ELF-1 (cell line): Measurements from ENCODE around the gene TAF6.
A peak's percentile ranks its signal among the peaks of the same experiment; 100 is the strongest.
"Not testable (repeated sequence)": the region's sequence is repeated elsewhere in the genome, so short reads cannot be mapped to it uniquely, and the experiment has no call there.

Experiments used
- DNase-seq: peaks from one replicate; pipeline ENCODE4 v3.0.0-alpha.2; 2016; ENCODE audit warnings: low read depth, low spot score

TAF6 gene

DNA sequence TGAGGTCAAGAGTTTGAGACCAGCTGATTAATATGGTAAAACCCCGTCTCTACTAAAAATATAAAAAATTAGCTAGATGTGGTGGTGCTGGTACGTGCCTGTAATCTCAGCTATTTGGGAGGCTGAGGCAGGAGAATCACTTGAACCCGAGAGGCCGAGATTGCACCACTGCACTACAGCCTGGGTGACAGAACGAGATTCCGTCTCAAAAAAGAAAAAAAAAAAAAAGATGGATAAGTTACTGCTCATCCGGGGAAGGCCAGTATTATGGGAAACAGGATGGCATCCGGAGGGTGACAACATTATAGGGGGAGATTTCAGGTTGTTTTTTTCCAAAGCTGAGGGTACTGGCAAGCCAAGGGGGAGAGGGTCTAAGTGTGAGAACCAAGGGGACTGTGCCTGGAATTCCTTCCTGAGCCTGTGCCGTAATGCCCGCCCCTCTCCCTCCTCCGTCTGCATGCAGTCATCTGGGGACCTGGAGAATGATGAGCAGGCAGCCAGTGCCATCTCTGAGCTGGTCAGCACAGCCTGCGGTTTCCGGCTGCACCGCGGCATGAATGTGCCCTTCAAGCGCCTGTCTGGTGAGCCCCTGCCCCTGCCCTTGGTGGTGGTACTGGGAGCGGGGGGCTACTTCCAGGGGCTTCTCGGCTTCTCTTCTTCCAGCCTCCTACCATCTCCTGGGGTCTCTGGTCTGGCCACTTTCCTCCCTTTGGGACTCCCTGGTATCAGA is 33.9 kb upstream of the TAF6 start:
- no peak for DNase-seq

DNA sequence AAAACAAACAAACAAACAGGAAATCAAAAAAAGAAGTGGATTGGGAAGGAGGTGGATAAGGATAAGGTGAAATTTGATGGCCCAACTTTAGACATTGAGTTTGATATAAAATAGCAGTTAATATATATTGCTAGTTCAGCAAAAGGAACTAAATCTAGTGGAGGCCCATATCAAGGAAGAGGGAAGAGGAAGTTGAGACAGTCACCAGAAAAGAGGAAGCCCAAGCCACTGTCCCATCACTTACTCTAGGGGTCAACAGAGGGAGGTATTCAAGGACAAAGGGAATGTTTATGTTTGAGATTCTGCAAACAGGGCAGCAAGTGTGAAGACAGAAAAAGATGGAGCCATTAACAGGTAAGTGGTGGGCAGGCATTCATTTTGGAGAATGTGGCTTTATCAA is 33.2 kb upstream of the TAF6 start:
- DNase-seq: no peak

DNA sequence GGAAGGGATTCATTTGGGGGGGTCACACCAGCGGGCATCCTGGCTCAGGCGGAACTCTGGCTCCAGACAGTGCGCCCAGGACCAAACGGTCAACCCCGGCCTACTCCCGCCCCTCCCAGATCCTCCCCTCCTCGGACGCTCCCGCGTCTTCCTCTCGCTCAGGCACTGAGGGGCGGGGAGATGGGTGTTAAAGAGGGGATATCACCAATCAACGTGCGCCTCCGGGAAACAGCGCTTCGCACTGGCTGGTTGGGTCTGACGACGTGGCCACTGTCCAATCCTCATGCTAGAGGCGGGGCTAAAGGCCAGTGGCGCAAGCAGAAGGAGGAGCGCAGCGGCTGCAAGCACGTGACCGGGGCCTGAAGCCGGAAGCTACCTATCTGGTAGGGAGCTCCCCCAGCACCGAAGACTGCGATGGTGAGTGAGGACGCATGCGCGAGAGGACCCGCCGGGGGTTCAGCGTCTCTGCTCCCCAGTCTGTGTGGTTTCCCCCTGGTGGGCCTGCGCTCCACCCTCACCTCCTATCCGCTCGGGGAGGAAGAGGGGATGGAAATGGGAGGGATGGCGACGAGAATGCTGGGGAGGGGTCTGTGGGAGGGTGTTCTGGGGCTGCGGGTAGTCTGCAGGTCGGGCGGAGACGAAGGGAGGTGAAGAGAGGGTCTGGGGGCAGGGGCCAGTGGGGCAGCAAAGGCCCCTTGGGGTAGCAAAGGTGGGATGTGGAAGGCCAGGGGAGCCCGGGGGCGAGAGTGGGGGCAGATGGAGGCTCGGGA is 29.6 kb upstream of the TAF6 start, which contains the start of gene LAMTOR4:
Gene LAMTOR4, plus strand, starts transcription at position 360 of the 770 bp plus-strand sequence. Its CDS starts 55 bp downstream, at position 415.
- DNase-seq: peak; percentile 100

DNA sequence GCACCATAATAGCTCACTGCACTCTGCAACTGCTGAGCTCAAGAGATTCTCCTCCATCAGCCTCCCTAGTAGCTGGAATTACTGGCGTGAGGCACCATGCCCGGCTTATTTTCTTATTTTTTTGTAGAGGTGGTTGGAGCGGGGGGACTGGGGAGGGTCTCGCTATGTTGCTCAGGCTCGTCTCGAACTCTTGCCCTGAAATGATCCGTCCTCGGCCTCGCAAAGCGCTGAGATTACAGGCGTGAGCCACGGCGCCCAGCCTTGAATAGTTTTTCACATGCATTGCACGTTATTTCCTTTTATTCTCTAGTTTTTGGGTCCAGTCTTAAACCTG is 29.0 kb upstream of the TAF6 start:
- no peak for DNase-seq

DNA sequence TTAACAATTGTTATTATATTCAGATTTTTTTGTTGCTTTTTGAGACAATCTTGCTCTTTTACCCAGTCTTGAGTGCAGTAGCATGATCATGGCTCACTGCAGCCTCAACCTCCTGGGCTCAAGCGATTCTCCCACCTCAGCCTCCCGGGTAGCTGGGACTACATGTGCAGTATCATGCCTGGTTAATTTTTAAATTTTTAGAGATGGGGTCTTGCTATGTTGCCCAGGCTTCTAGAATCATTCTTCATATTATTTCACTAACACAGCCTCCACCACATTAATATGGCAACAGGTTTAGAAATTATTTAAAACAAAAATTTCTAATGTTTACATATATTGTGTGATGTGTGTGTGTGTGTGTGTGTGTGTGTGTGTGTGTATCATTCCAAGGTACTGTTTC is 28.1 kb upstream of the TAF6 start:
- DNase-seq: no peak

DNA sequence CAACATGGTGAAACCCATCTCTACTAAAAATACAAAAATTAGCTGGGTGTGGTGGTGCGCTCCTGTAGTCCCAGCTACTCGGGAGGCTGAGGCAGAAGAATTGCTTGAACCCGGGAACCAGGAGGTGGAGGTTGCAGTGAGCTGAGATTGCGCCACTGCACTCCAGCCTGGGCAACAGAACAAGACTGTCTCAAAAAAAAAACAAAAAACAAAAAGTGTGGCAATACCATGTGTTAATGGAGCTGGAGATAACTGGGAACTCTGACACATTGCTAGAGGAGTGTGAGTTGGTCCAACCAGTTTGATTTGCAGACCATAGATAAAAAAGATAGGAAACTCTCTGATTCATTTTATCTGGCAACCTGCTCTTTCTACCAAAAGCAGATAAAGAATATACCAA is 27.2 kb upstream of the TAF6 start:
- DNase-seq: not testable (repeated sequence)

DNA sequence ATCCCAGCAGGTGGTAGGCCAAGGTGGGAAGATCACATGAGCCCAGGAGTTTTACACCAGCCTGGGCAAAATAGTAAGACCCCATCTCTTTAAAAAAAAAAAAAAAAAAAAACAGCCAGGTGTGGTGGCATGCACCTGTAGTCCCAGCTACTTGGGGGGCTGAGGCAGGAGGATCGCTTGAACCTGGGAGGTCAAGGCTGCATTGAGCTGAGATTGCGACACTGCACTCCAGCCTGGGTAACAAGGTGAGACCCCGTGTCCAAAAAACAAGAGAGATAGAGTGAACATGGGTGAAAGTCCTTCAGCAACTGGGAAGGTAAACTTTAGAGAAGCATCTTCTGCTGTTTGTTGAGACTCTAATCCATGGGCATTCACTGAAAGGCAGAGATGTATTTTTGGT is 23.3 kb upstream of the TAF6 start:
- DNase-seq: no peak

DNA sequence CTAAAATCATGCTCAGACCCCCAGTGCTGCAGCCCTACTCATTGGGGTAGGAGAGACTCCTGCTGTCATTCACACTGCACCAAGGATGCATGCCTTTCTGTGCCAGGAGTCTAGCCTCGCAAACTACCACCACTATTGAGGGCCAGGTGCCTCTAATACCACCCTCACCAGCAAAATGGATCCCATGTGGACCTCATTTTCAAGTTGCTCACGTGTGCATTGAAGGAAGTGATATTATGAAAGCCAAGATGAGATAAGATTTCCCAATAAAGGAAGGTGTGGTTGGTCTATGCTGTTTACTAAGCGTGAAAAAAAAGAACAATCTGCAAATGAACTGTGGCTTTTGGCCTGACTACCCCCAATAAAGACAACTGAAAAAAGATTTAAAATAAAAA is 22.4 kb upstream of the TAF6 start:
- DNase-seq: no peak

DNA sequence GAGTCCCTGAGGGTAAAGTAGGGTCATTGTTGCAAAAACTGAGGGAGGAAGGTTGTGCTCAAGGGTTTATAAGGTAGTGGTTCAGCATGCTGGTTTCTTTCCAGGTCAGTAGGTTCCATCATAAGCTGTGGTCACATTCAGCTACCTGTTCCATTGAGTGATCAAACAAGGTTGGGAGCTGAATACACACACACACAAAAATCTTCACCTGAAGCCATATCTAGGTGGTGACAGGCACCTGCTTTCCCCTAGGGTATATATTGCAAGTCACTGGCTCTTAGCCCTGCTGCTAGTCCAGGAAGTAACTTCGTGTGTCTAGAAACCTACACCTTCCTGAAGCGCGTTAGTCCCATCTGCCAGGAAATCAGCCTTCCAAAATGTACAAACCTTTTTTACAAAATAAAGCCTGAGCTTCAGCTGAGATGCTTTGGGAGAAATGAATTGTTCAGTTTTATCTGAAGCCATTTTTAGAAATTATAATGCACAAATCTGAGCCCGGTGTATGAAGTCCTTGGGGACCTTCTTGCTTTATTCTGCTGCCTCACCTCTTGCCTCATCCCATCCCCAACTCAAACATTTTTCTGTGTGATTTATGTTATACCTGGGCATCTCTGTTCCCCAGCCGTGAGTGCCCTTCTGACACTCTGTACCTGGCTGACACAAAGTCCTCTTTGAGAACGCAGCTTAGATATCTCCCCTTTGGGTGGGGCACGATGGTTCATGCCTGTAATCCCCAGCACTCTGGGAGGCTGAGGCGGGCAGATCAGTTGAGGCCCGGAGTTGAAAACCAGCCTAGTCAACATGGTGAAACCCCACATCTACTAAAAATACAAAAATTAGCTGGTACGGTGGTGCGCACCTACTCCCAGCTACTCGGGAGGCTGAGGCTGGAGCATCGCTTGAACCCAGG is 18.9 kb upstream of the TAF6 start:
- no peak for DNase-seq

DNA sequence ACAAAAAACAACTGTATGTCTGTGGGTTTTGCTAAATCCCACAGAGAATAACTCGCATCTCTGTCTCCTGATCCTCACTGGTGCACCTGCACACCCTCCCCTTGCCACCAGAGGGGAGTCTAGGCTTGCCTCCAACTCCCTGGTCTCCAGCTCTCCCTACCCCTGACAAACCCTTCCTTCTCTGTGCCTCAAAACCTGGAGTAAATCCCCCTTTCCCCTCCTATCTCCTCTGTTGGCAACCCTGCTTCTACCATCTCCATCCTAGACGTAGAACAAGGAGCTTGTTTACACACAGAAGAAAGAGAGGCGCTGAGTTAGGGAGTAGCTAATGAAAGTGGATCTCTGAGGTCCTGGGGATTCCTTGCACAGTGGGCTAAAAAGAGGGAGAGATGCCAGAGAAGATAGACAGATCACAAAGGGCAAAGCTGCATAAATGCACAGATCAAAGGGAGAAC is 13.6 kb upstream of the TAF6 start:
- DNase-seq: peak; percentile 80

DNA sequence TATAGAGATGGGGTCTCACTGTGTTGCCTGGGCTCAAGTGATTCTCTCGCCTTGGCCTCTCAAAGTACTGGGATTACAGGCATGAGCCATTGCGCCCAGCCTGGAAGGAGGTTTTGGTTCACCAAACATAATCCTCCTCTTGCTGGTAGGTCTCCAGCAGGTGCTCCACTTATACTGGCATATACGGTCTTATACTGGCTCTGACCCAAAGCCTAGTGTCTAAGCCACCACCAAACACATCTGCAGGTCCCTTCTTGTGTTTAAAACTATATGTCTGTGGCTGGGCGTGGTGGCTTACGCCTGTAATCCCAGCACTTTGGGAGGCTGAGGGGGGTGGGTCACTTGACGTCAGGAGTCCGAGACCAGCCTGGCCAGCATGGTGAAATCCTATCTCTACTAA is 13.0 kb upstream of the TAF6 start:
- no peak for DNase-seq

DNA sequence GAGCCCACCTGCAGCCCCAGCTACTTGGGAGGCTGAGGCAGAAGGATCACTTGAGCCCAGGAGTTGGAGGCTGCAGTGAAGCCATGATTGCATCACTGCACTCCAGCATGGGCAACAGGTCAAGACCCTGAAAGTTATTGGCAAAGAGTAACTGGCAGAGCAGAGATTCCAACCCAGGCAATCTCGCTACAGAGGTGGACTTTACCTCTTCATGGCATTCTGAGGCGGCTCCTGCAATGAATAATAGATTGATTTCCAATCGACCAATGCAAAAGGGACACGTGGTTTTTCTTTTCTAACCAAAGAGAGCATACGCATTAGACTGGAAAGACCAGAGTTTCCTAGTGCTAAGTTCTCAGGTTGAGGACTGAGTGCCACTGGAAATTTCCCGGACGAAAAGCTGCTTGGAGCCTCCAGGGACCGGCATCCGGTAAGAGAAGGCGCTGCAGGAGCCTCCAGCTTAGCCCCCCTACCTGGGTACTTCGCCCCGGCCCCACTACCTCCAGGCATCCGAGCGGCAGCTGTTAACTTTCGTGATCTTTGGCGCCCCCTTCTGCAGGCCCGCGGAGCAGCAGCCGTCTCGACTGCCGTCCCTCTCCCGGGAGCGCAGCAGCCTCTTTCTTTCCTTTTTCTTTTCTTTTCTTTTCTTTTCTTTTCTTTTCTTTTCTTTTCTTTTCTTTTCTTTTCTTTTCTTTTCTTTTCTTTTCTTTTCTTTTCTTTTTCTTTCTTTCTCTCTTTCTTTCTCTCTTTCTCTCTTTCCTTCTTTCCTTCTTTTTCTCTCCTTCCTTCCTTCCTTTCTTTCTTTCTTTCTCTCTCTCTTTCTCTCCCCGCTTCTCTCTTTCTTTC is 11.7 kb upstream of the TAF6 start:
- DNase-seq: peak; percentile 91

DNA sequence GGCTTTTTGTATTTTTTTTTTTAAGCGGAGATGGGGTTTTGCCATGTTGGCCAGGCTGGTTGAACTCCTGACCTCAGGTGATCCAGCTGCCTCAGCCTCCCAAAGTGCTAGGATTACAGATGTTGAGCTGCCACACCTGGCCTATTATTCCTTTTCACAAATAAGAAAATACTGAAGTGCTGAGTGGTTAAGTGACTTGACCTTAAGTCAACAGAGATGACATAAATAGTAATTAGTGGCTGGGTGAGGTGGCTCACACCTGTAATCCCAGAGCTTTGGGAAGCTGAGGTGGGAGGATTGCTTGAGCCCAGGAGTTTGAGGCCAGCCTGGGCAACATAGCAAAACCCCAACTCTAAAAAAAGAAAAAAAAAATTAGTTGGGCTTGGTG is 11.1 kb upstream of the TAF6 start:
- not testable (repeated sequence) for DNase-seq

DNA sequence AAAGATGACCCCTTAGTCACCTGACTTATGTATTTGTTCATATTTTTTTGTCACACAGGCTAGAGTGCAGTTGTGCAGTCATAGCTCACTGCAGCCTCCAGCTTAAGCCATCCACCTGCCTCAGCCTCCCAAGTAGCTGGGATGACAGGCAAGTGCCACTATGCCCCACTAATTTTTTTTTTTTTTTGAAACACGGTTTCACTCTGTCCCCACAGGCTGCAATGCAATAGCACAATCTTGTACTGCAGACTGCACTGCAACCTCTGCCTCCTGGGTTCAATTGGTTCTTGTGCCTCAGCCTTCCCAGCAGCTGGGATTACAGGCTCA is 9.4 kb upstream of the TAF6 start:
- no peak for DNase-seq

DNA sequence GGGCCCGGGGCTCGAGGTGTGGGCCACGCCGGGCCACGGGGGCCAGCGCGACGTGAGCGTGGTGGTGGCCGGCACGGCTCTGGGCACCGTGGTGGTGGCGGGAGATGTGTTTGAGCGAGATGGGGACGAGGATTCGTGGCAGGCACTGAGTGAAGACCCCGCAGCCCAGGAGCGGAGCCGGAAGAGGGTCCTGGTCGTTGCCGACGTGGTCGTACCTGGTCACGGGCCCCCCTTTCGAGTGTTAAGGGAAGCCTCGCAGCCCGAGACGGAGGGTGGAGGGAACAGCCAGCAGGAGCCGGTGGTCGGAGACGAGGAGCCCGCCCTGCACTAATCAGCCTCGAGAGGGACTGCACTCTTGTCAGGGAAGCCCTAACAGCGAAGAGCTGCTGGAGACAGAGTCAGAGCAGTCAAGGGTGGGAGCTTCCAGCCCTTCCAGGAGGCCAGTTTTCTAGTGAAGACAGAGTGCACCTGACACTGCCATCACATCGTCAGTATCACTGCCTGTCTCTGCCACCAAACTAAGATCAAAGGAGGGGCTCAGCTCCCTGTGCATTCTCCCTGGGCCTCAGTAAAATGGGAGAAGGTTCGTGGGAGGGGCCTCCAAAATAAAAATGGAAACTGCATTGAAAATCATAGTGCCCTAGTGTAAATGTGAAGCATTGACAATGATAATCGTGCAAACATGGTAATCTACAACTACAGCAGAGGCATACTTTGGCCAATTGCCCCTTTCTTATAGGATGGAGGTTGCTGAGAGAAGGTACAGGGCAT is 8.9 kb upstream of the TAF6 start:
- peak; percentile 44 for DNase-seq

DNA sequence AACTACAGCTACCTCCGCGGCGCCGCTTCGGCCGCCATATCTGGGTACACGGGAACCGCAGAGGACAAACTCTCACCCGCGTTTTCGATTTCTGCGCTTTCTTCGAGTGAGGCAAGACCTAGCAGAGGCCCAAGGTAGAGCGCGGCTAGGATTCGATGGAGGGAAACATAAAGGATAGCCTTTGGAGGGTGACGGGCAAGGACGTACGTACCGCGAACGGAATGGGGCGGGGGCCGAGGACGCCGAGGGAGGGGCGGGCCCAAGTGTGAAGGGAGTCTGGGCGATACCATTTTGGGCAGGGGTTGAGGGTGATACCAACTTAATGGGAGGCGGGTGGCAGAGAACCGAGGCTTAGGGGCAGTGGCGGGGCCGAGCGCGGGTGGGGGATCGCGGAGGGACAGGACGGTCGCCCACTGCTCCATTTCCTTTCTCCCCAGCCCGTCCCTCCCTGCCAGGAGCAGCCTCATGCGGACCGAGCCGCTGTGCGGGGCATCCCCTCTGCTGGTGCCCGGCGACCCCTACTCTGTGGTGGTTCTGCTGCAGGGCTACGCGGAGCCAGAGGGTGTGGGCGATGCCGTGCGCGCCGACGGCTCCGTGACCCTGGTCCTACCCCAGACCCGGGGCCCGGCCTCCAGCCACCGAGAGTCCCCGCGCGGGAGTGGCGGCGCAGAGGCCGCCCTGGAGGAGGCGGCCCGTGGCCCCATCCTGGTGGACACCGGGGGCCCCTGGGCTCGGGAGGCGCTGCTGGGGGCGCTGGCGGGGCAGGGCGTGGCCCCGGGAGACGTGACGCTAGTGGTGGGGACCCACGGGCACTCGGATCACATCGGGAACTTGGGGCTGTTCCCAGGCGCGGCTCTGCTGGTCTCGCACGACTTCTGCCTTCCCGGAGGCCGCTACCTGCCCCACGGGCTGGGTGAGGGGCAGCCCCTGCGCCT is 8.0 kb upstream of the TAF6 start, which contains the start of gene MBLAC1:
Gene MBLAC1, plus strand, starts transcription at position 37 of the 935 bp plus-strand sequence. Its CDS starts 429 bp downstream, at position 466.
- peak; percentile 88 for DNase-seq

DNA sequence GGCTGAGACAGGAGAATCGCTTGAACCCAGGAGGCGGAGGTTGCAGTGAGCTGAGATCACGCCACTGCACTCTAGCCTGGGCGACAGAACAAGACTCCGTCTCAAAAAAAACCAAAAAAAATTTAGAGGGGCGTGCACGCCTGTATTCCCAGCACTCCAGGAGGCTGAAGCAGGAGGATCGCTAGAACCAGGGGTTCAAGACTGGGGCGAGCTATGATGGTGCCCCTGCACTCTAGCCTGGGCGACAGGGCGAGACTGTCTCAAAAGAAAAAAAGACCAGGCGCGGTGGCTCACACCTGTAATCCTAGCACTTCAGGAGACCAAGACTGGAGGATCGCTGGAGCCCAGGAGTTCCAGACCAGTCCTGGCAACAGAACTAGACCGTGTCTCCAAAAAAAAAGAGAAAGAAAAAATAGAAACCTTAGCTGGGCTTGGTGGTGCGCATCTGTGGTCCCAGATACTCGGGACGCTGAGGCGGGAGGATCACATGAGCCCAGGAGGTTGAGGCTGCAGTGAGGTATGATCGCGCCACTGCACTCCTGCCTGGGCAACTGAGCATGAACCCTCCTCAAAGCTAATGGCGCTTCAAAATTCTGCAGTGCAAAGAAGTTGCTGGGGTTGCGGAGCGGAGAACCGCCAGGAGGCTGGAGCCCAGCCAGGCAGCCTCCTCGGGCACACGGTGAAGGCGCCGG is 7.2 kb upstream of the TAF6 start:
- DNase-seq: no peak

DNA sequence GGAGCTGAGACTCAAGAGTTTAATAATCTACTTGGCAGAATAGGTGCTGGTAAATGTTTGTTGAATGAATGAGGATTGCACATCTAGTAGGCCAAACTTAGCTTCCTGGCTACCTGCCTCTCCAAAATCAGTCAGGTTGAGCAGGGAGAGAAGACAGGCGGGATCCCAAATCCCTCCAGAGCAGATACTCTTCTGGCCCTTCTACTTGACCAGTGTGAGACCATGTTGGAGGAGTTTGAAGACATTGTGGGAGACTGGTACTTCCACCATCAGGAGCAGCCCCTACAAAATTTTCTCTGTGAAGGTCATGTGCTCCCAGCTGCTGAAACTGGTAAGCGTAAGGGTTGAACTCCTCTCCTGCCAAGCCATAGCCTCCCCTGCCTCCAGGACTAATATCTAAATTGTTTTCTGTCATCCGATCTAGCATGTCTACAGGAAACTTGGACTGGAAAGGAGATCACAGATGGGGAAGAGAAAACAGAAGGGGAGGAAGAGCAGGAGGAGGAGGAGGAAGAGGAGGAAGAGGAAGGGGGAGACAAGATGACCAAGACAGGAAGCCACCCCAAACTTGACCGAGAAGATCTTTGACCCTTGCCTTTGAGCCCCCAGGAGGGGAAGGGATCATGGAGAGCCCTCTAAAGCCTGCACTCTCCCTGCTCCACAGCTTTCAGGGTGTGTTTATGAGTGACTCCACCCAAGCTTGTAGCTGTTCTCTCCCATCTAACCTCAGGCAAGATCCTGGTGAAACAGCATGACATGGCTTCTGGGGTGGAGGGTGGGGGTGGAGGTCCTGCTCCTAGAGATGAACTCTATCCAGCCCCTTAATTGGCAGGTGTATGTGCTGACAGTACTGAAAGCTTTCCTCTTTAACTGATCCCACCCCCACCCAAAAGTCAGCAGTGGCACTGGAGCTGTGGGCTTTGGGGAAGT is 5.4 kb upstream of the TAF6 start:
- no peak for DNase-seq
